WTC11 (cell line): ENCODE data around the gene ZBTB16. TPM values are rescaled to one million over a fixed set of nuclear protein-coding genes. Genes with fewer than 3 reads are reported as not detected.

Experiments used
- ATAC-seq: fragments of 200-7000 bp; cut with Tn5 transposase; 2 replicates; pipeline ENCODE4 v1.10.0; 2021; ENCODE audit warnings: mild to moderate bottlenecking, moderate library complexity
- CTCF ChIA-PET: fragments of 300-600 bp; sonication (Branson Sonifier 250); formaldehyde crosslinking; loops from one replicate; lab custom pipeline; 2021; ENCODE audit warnings: antibody characterized with exemption; lab: Charles Lee
- POLR2A ChIA-PET: fragments of 350-600 bp; sonication (Branson Sonifier 250); formaldehyde crosslinking; loops from one replicate; lab custom pipeline; 2021; ENCODE audit warnings: antibody characterized with exemption; lab: Charles Lee
- DNase-seq: peaks from one replicate; pipeline ENCODE4 v3.0.0; 2021; ENCODE audit warnings: low spot score
- H3K27ac Mint-ChIP-seq: 2 replicates; pipeline ENCODE4 v1.8.0; 2021; ENCODE audit warnings: mixed read lengths
- H3K27me3 Mint-ChIP-seq: 2 replicates; pipeline ENCODE4 v1.8.0; 2021; ENCODE audit warnings: low read depth, mild to moderate bottlenecking, moderate library complexity, mixed read lengths
- H3K36me3 Mint-ChIP-seq: 2 replicates; pipeline ENCODE4 v1.8.0; 2021; ENCODE audit warnings: mixed read lengths
- H3K4me1 Mint-ChIP-seq: 2 replicates; pipeline ENCODE4 v1.8.0; 2022; ENCODE audit warnings: mixed read lengths
- H3K4me3 Mint-ChIP-seq: 2 replicates; pipeline ENCODE4 v1.8.0; 2021; ENCODE audit warnings: mild to moderate bottlenecking, moderate library complexity, mixed read lengths
- H3K9me3 Mint-ChIP-seq: 2 replicates; pipeline ENCODE4 v1.8.0; 2021; ENCODE audit warnings: mixed read lengths
- E2F1 ChIP-seq: sonication (generic); formaldehyde crosslinking; IDR thresholded peaks from 2 replicates; pipeline ENCODE4 v1.8.0; 2022; ENCODE audit warnings: mild to moderate bottlenecking, missing genetic modification reagents
- EMX1 ChIP-seq: fragments of 250-450 bp; sonication (Bioruptor Pico); IDR thresholded peaks from 2 replicates; pipeline ENCODE4 v1.8.0; 2021; ENCODE audit warnings: mild to moderate bottlenecking
- FOXJ3 ChIP-seq: sonication (generic); formaldehyde crosslinking; IDR thresholded peaks from 2 replicates; pipeline ENCODE4 v1.9.0; 2021; ENCODE audit warnings: missing genetic modification reagents, mild to moderate bottlenecking, borderline replicate concordance
- HMGXB4 ChIP-seq: sonication (generic); formaldehyde crosslinking; IDR thresholded peaks from 2 replicates; pipeline ENCODE4 v1.8.1; 2023; ENCODE audit warnings: mild to moderate bottlenecking, moderate library complexity, missing genetic modification reagents
- IRF1 ChIP-seq: sonication (generic); formaldehyde crosslinking; IDR thresholded peaks from 2 replicates; pipeline ENCODE4 v1.8.0; 2023; ENCODE audit warnings: missing genetic modification reagents
- IRF2 ChIP-seq: sonication (generic); formaldehyde crosslinking; IDR thresholded peaks from 2 replicates; pipeline ENCODE4 v1.8.0; 2022; ENCODE audit warnings: low read depth, missing genetic modification reagents, borderline replicate concordance
- NFYB ChIP-seq: sonication (generic); formaldehyde crosslinking; conservative IDR thresholded peaks from 2 replicates; pipeline ENCODE4 v1.8.0; 2022; ENCODE audit warnings: low read depth, missing genetic modification reagents
- NR3C1 ChIP-seq: sonication (generic); formaldehyde crosslinking; conservative IDR thresholded peaks from 2 replicates; pipeline ENCODE4 v1.8.1; 2023; ENCODE audit warnings: low read depth, mild to moderate bottlenecking, missing genetic modification reagents
- PREB ChIP-seq: sonication (generic); formaldehyde crosslinking; IDR thresholded peaks from 2 replicates; pipeline ENCODE4 v1.8.1; 2022; ENCODE audit warnings: mild to moderate bottlenecking, missing genetic modification reagents, moderate library complexity, borderline replicate concordance
- PRRX2 ChIP-seq: fragments of 250-450 bp; sonication (Bioruptor Pico); IDR thresholded peaks from 2 replicates; pipeline ENCODE4 v1.8.0; 2021; ENCODE audit warnings: mild to moderate bottlenecking
- SMAD4 ChIP-seq: sonication (generic); formaldehyde crosslinking; IDR thresholded peaks from 2 replicates; pipeline ENCODE4 v1.8.0; 2022; ENCODE audit warnings: mild to moderate bottlenecking, missing genetic modification reagents
- USF2 ChIP-seq: sonication (generic); formaldehyde crosslinking; IDR thresholded peaks from 2 replicates; pipeline ENCODE4 v1.8.1; 2023; ENCODE audit warnings: mild to moderate bottlenecking, missing genetic modification reagents, moderate library complexity
- ZMAT4 ChIP-seq: fragments of 250-450 bp; sonication (Bioruptor Pico); IDR thresholded peaks from 2 replicates; pipeline ENCODE4 v1.9.0; 2021; ENCODE audit warnings: mild to moderate bottlenecking
- ZNF138 ChIP-seq: sonication (generic); formaldehyde crosslinking; conservative IDR thresholded peaks from 2 replicates; pipeline ENCODE4 v1.8.1; 2022; ENCODE audit warnings: mild to moderate bottlenecking, moderate library complexity, missing genetic modification reagents
- ZNF219 ChIP-seq: sonication (generic); formaldehyde crosslinking; IDR thresholded peaks from 2 replicates; pipeline ENCODE4 v1.8.0; 2023; ENCODE audit warnings: missing genetic modification reagents, mild to moderate bottlenecking, borderline replicate concordance
- ZNF232 ChIP-seq: sonication (generic); formaldehyde crosslinking; IDR thresholded peaks from 2 replicates; pipeline ENCODE4 v1.8.0; 2022; ENCODE audit warnings: mild to moderate bottlenecking, missing genetic modification reagents
- ZNF317 ChIP-seq: sonication (generic); formaldehyde crosslinking; IDR thresholded peaks from 2 replicates; pipeline ENCODE4 v1.8.1; 2023; ENCODE audit warnings: low read depth, mild to moderate bottlenecking, moderate library complexity, missing genetic modification reagents, borderline replicate concordance
- total RNA-seq: library from RNA; stranded (reverse); gene quantifications from 3 replicates; pipeline ENCODE4 v1.2.3, GENCODE V29; 2021
- TF ChIP-seq, protein P1 (sequence below): fragments of 250-450 bp; sonication (Bioruptor Pico); IDR thresholded peaks from 2 replicates; pipeline ENCODE4 v1.9.0; 2021; ENCODE audit warnings: mild to moderate bottlenecking, borderline replicate concordance
- TF ChIP-seq, protein P2 (sequence below): sonication (generic); formaldehyde crosslinking; IDR thresholded peaks from 2 replicates; pipeline ENCODE4 v1.8.0; 2022; ENCODE audit warnings: mild to moderate bottlenecking, missing genetic modification reagents

The ZBTB16 gene
- total RNA-seq, 1 experiment from 2014 or later: 0.57 TPM

DNA sequence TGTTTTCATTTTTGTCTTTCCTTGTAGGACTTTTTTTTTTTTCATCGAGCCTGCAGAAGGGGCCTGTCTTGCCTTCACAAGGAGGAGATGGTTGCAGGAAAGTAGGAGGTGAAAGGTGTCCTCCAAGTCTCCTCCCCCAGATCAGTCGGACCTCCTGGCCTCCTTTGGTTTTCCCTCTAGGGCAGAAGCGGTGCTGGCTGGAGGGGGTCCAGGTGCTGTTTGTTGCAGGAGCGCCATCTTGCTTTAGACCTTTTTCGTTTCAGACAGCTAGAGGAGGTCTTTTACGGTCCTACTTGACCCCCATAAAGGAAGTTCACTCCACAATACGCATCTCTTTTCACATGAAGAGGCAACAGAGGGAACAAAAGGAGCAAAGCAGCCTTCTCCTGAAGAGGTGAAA is 66.0 kb downstream of the ZBTB16 start (continued):
- TF ChIP-seq, protein P1, sequence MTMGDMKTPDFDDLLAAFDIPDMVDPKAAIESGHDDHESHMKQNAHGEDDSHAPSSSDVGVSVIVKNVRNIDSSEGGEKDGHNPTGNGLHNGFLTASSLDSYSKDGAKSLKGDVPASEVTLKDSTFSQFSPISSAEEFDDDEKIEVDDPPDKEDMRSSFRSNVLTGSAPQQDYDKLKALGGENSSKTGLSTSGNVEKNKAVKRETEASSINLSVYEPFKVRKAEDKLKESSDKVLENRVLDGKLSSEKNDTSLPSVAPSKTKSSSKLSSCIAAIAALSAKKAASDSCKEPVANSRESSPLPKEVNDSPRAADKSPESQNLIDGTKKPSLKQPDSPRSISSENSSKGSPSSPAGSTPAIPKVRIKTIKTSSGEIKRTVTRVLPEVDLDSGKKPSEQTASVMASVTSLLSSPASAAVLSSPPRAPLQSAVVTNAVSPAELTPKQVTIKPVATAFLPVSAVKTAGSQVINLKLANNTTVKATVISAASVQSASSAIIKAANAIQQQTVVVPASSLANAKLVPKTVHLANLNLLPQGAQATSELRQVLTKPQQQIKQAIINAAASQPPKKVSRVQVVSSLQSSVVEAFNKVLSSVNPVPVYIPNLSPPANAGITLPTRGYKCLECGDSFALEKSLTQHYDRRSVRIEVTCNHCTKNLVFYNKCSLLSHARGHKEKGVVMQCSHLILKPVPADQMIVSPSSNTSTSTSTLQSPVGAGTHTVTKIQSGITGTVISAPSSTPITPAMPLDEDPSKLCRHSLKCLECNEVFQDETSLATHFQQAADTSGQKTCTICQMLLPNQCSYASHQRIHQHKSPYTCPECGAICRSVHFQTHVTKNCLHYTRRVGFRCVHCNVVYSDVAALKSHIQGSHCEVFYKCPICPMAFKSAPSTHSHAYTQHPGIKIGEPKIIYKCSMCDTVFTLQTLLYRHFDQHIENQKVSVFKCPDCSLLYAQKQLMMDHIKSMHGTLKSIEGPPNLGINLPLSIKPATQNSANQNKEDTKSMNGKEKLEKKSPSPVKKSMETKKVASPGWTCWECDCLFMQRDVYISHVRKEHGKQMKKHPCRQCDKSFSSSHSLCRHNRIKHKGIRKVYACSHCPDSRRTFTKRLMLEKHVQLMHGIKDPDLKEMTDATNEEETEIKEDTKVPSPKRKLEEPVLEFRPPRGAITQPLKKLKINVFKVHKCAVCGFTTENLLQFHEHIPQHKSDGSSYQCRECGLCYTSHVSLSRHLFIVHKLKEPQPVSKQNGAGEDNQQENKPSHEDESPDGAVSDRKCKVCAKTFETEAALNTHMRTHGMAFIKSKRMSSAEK: no peak
- TF ChIP-seq IRF1 (CRISPR knock-in tag) (no peak), ZMAT4 (CRISPR knock-in tag) (no peak), ZNF232 (CRISPR knock-in tag) (no peak)
- TF ChIP-seq, all 79 proteins: peak for 0

GRCh38 chr11:114125959-114126358 is 66.4 kb downstream of the ZBTB16 start:
- Mint-ChIP-seq H3K36me3 (no peaks in the 10 kb centered on the region), H3K4me1 (no peaks in the 10 kb centered on the region), H3K9me3 (peaks cover 9% of the 10 kb centered on the region), H3K4me3 (no peak overlapping the region), H3K27me3 (no peaks in the 10 kb centered on the region; the same call in 1 of the 2 replicates), H3K27ac (no peak overlapping the region)
- POLR2A ChIA-PET: no interaction called here
- CTCF ChIA-PET: interaction anchor here (1.1 kb wide), 1 partner anchor 135 kb away, joined by 3 read pairs; no protein-coding TSS in a partner anchor
- TF ChIP-seq IRF1 (CRISPR knock-in tag) (no peak), ZNF219 (CRISPR knock-in tag) (no peak), USF2 (CRISPR knock-in tag) (no peak), E2F1 (CRISPR knock-in tag) (no peak), ZNF317 (CRISPR knock-in tag) (no peak), NFYB (CRISPR knock-in tag) (no peak)
- TF ChIP-seq, protein P2, sequence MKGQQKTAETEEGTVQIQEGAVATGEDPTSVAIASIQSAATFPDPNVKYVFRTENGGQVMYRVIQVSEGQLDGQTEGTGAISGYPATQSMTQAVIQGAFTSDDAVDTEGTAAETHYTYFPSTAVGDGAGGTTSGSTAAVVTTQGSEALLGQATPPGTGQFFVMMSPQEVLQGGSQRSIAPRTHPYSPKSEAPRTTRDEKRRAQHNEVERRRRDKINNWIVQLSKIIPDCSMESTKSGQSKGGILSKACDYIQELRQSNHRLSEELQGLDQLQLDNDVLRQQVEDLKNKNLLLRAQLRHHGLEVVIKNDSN: no peak
- DNase-seq (no peak), ATAC-seq (no peak)

- no peak for DNase-seq
- ChIA-PET CTCF (interaction anchor here (1.1 kb wide), 1 partner anchor 39 kb away, joined by 3 read pairs; no protein-coding TSS in a partner anchor), POLR2A (no interaction called here)
- no peak for ATAC-seq
- no peak overlapping the region for H3K27ac Mint-ChIP-seq
- no peak for TF ChIP-seq NR3C1 (CRISPR knock-in tag)
- no peak for TF ChIP-seq IRF2 (CRISPR knock-in tag)
- TF ChIP-seq NFYB (CRISPR knock-in tag): no peak
- TF ChIP-seq FOXJ3 (CRISPR knock-in tag): no peak
- no peak for TF ChIP-seq HMGXB4 (CRISPR knock-in tag)
- TF ChIP-seq PRRX2 (CRISPR knock-in tag): no peak
- no peak for TF ChIP-seq ZNF219 (CRISPR knock-in tag)
- no peak for TF ChIP-seq PREB
- no peak for TF ChIP-seq EMX1 (CRISPR knock-in tag)
- TF ChIP-seq SMAD4 (CRISPR knock-in tag): no peak
- TF ChIP-seq ZMAT4 (CRISPR knock-in tag): no peak
- TF ChIP-seq ZNF138 (CRISPR knock-in tag): no peak
- no peaks in the 10 kb centered on the region for H3K36me3 Mint-ChIP-seq
- no peaks in the 10 kb centered on the region; the same call in 1 of the 2 replicates for H3K27me3 Mint-ChIP-seq
- H3K9me3 Mint-ChIP-seq: peaks cover 12% of the 10 kb centered on the region
- no peak overlapping the region for H3K4me3 Mint-ChIP-seq
- peaks cover 4% of the 10 kb centered on the region; the same call in 1 of the 2 replicates for H3K4me1 Mint-ChIP-seq
Measured at GRCh38 chr11:114128399-114128798, 68.9 kb downstream of the ZBTB16 start.
